Transverse colon (tissue), 4 donors: ENCODE measurements around the gene CAB39L. TPM values are rescaled to one million over a fixed set of nuclear protein-coding genes. Genes with fewer than 3 reads are reported as not detected.

Experiments
- DNase-seq: peaks from one replicate; pipeline ENCODE4 v3.0.0-alpha.2; 2019
- H3K27ac ChIP-seq, 4 donors: fragments of 200-600 bp; sonication (generic); 2 replicates each; pipeline ENCODE4 v1.5.1; 2016 to 2018; ENCODE audit warnings: inconsistent platforms in 4 of 4
- H3K27me3 ChIP-seq: fragments of 200-600 bp; sonication (generic); 2 replicates; pipeline ENCODE4 v1.5.1; 2017; ENCODE audit warnings: inconsistent platforms
- H3K36me3 ChIP-seq, 4 donors: fragments of 200-600 bp; sonication (generic); 2 replicates each; pipeline ENCODE4 v1.5.1; 2017 to 2019; ENCODE audit warnings: inconsistent platforms in 4 of 4
- H3K4me1 ChIP-seq, 4 donors: fragments of 200-600 bp; sonication (generic); 2 replicates each; pipeline ENCODE4 v1.5.1; 2017 to 2020; ENCODE audit warnings: inconsistent platforms in 4 of 4
- H3K4me3 ChIP-seq, 4 donors: fragments of 200-600 bp; sonication (generic); 1 replicate in 1 of 4; 2 replicates in 3 of 4; pipeline versions ENCODE4 v1.5.1 to v1.6.1; 2017 to 2019; ENCODE audit warnings: inconsistent platforms in 4 of 4
- H3K9me3 ChIP-seq, 2 donors: fragments of 200-600 bp; sonication (generic); 2 replicates each; pipeline ENCODE4 v1.5.1; 2017 to 2019; ENCODE audit warnings: inconsistent platforms in 2 of 2
- CTCF ChIP-seq, 5 experiments: fragments of 200-600 bp in 3 of 5; fragments of 450-650 bp in 2 of 5; sonication (generic) in 3 of 5; IDR thresholded peaks; 1 replicate in 2 of 5; 2 replicates in 3 of 5; pipeline ENCODE4 v1.5.1; 2016 to 2017; ENCODE audit warnings: antibody characterized with exemption in 5 of 5, inconsistent platforms in 3 of 5, mild to moderate bottlenecking in 2 of 5, moderate library complexity in 1 of 5
- EP300 ChIP-seq: sonication (generic); formaldehyde crosslinking; IDR thresholded peaks from one replicate; pipeline ENCODE4 v1.6.1; 2017; ENCODE audit warnings: antibody characterized with exemption, low read depth
- POLR2A ChIP-seq: fragments of 450-650 bp; IDR thresholded peaks from one replicate; pipeline ENCODE4 v1.6.1; 2016; ENCODE audit warnings: antibody characterized with exemption, mild to moderate bottlenecking, moderate library complexity
- POLR2AphosphoS5 ChIP-seq, 3 donors: sonication (generic); formaldehyde crosslinking; IDR thresholded peaks; one replicate each; pipeline ENCODE4 v1.6.1; 2016; ENCODE audit warnings: antibody characterized with exemption in 3 of 3
- WGBS, 2 donors: methylation state at CpG; one replicate each; pipeline ENCODE4 v1.1.5; 2018; ENCODE audit warnings: low coverage in 1 of 2; 5-methylcytosine and 5-hydroxymethylcytosine counted together
- in situ Hi-C, 4 donors: fragments of 200-750 bp; cut with MboI; loops; one replicate each; pipeline versions ENCODE4 v1.15.0 to v1.15.1; 2017; ENCODE audit warnings: low sequenced_read_pairs in 3 of 4, low pct_ligation_motif_present in 1 of 4, low pct_unique_long_range_greater_than_20kb in 1 of 4
- intact Hi-C: fragments of 100-400 bp; cut with DNase I; formaldehyde crosslinking; loops from one replicate; pipeline ENCODE4 v1.15.1; 2023; ENCODE audit warnings: low total_unique reads
- total RNA-seq, 4 donors: library from RNA; depleted of rRNA; stranded (reverse); fragments of >200 nt; gene quantifications; one replicate each; pipeline ENCODE4 v1.1.0, GENCODE V29; 2016

The CAB39L gene
- total RNA-seq, 4 donors from 2014 or later: 23.5 to 36.7 (median 25.4) TPM

- in situ Hi-C loops: no loop called here
- Histone ChIP-seq H3K27ac (no peak overlapping the region), H3K27me3 (no peaks in the 10 kb centered on the region), H3K36me3 (no peaks in the 10 kb centered on the region), H3K4me3 (no peak overlapping the region), H3K9me3 (no peaks in the 10 kb centered on the region), H3K4me1 (no peaks in the 10 kb centered on the region)
- no peak for DNase-seq
- 87 to 91% methylated on average over 3 of the region's 3 CpGs for WGBS, 2 donors
- intact Hi-C loops: no loop called here
- TF ChIP-seq CTCF (IDR thresholded peaks at IDR 0.05) (no peak), POLR2A (no peak), EP300 (no peak), POLR2AphosphoS5 (IDR thresholded peaks at IDR 0.05) (no peak)
These were observed 26.7 kb downstream of the CAB39L start for GRCh38 chr13:49417161-49417560.

- no peak overlapping the region for H3K4me3 ChIP-seq
- H3K9me3 ChIP-seq: no peaks in the 10 kb centered on the region
- no peaks in the 10 kb centered on the region for H3K27me3 ChIP-seq
- no peaks in the 10 kb centered on the region for H3K36me3 ChIP-seq
- H3K4me1 ChIP-seq: peaks cover 0 to 9% (median 1%) of the 10 kb centered on the region in 4 donors
- TF ChIP-seq CTCF (IDR thresholded peaks at IDR 0.05): no peak
- no peak for TF ChIP-seq EP300
- TF ChIP-seq POLR2A: no peak
- TF ChIP-seq POLR2AphosphoS5 (IDR thresholded peaks at IDR 0.05): no peak
- no peak overlapping the region for H3K27ac ChIP-seq
- DNase-seq: no peak
- in situ Hi-C loops: no loop called here
- 75% methylated on average over 2 of the region's 2 CpGs; no CpG with 5 or more reads in 1 of the 2 donors for WGBS, 2 donors
- intact Hi-C loops: no loop called here
These were observed 31.1 kb downstream of the CAB39L start for GRCh38 chr13:49412749-49413148.

GRCh38 chr13:49411353-49411752 lies 32.5 kb downstream of the CAB39L start:
- H3K4me3 ChIP-seq: no peak overlapping the region
- no peaks in the 10 kb centered on the region for H3K36me3 ChIP-seq
- H3K27me3 ChIP-seq: no peaks in the 10 kb centered on the region
- in situ Hi-C loops (no loop called here), intact Hi-C loops (no loop called here)
- TF ChIP-seq CTCF (IDR thresholded peaks at IDR 0.05) (no peak), POLR2AphosphoS5 (IDR thresholded peaks at IDR 0.05) (no peak), POLR2A (no peak), EP300 (no peak)
- no peaks in the 10 kb centered on the region for H3K9me3 ChIP-seq
- no peak for DNase-seq
- H3K4me1 ChIP-seq: peaks cover 0 to 9% (median 1%) of the 10 kb centered on the region in 4 donors
- H3K27ac ChIP-seq: no peak overlapping the region
- WGBS, 2 donors: 92 to 93% methylated on average over 5 of the region's 5 CpGs

- intact Hi-C loops: no loop called here
- in situ Hi-C loops: no loop called here
These were observed 33.4 kb downstream of the CAB39L start for GRCh38 chr13:49410477-49410876.

More at GRCh38 chr13:49410477-49410876, 33.4 kb downstream of the CAB39L start:
- no peak for TF ChIP-seq POLR2A
- no peak for TF ChIP-seq EP300
- no peak for TF ChIP-seq POLR2AphosphoS5 (IDR thresholded peaks at IDR 0.05)
- no peak for TF ChIP-seq CTCF (IDR thresholded peaks at IDR 0.05)
- H3K36me3 ChIP-seq: no peaks in the 10 kb centered on the region
- peak overlapping the region in 1 of 4 donors; percentile 69 for H3K27ac ChIP-seq
- H3K27me3 ChIP-seq: no peaks in the 10 kb centered on the region
- H3K9me3 ChIP-seq: no peaks in the 10 kb centered on the region
- DNase-seq: no peak
- peaks cover 0 to 9% (median 1%) of the 10 kb centered on the region in 4 donors for H3K4me1 ChIP-seq
- no peak overlapping the region for H3K4me3 ChIP-seq
